Psoas muscle (tissue), 8 donors: ENCODE data around the gene LRP5. TPM values are rescaled to one million over a fixed set of nuclear protein-coding genes. Genes with fewer than 3 reads are reported as not detected.

Experiments
- ATAC-seq, 4 donors: fragments of 200-7000 bp; cut with Tn5 transposase; one replicate each; pipeline ENCODE4 v1.9.1; 2020; ENCODE audit warnings: moderate library complexity in 3 of 4, mild to moderate bottlenecking in 2 of 4
- DNase-seq, 2 donors: peaks; one replicate each; pipeline ENCODE4 v3.0.0-alpha.2; 2020
- H3K27ac ChIP-seq: fragments of 200-600 bp; one replicate; pipeline ENCODE4 v1.8.0; 2022
- H3K27me3 ChIP-seq, 3 donors: fragments of 200-600 bp in 1 of 3; one replicate each; pipeline versions ENCODE4 v1.6.1 to v1.8.0; 2013 to 2022; ENCODE audit warnings: low read length in 2 of 3, mild to moderate bottlenecking in 2 of 3, moderate library complexity in 1 of 3; ENCODE audit not compliant: insufficient read depth in 3 of 3
- H3K36me3 ChIP-seq, 2 donors: fragments of 200-600 bp in 1 of 2; one replicate each; pipeline versions ENCODE4 v1.6.1 to v1.8.0; 2013 to 2022; ENCODE audit warnings: low read depth in 1 of 2, mild to moderate bottlenecking in 1 of 2, moderate library complexity in 1 of 2; ENCODE audit not compliant: insufficient read depth in 1 of 2
- H3K4me1 ChIP-seq: fragments of 200-600 bp; one replicate; pipeline ENCODE4 v1.8.0; 2022
- H3K4me3 ChIP-seq: fragments of 200-600 bp; one replicate; pipeline ENCODE4 v1.8.0; 2022; ENCODE audit warnings: mild to moderate bottlenecking
- H3K9me3 ChIP-seq: fragments of 200-600 bp; one replicate; pipeline ENCODE4 v1.8.0; 2022
- WGBS, 3 donors: extraction: QIAGEN DNeasy Blood & Tissue Kit; methylation state at CpG; one replicate each; pipeline versions ENCODE4 v1.1.6 to v1.1.7; 2013; 5-methylcytosine and 5-hydroxymethylcytosine counted together
- intact Hi-C, 2 donors: fragments of 100-400 bp; cut with DNase I; formaldehyde crosslinking; loops; one replicate each; pipeline versions ENCODE4 v1.11.0 to v1.14.2; 2022
- polyA plus RNA-seq, 3 donors: library from polyadenylated mRNA; stranded (reverse); fragments of 200-250 nt; gene quantifications; one replicate each; pipeline ENCODE4 v1.2.3, GENCODE V29; 2013
- total RNA-seq, 4 donors: library from RNA; stranded (reverse); fragmentation: NEBNext Ultra II Directional in 2 of 4; extraction: Animal tissue kit (Norgen Biotek cat#: 25700) in 2 of 4; gene quantifications; one replicate each; pipeline versions ENCODE4 v1.2.1 to v1.2.4, GENCODE V29; 2021 to 2023
- TF ChIP-seq, protein P1 (sequence below): fragments of 200-600 bp; IDR thresholded peaks from one replicate; pipeline ENCODE4 v1.8.0; 2022; ENCODE audit warnings: antibody characterized with exemption
- donor health status: healthy with polysubstance abuse.
- donor health status: DM: no; HTN: no; CAD: no; lungs with moderate emphysema.
- donor health status: Bipolar disorder and iron deficiency.
- donor health status: healthy.
- donor health status: DM: yes; HTN: yes; CAD: no.
- donor health status: DM: no; HTN: no; CAD: no.
- donor health status: DM: no; HTN: no; CAD: no.
- donor health status: DM: yes; HTN: yes; CAD: no.

LRP5 gene
- total and polyA plus RNA-seq, 7 donors, result 5.3 to 19.2 (median 16.7) TPM

DNA sequence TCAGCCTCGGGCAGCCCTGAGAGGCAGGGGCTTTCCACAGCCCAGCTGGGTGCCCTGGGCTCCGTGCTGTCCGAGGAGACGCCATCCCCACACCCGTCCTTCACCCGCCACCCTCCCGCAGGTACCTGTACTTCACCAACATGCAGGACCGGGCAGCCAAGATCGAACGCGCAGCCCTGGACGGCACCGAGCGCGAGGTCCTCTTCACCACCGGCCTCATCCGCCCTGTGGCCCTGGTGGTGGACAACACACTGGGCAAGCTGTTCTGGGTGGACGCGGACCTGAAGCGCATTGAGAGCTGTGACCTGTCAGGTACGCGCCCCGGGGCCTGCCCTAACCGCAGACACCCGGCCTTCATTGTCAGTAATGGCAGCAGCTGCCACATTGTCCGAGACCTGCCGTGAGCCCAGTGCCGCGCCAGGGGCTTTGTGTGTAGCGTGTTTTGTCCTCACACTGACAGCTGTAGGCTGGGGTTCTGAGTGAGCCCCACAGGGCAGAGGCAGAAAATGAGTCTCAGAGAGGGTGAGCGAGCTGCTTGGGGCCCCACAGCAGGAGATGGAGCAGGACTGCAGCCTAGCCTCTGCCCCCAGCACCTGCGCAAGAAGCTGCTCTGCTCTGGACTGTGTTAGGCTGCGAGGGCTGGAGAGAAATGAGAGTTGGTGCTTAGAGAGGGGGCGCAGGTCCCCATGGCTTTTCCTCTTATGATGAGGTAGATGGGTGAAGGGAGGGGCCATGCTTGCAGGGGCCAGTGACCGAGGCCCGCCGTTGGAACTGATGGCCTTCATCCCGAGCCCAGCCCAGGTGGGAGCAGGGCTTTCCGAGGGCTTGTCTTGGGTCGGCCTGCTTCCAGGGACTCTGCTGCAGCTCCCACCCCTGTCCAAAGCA lies 112.8 kb downstream of the LRP5 start:
- ATAC-seq (no peak), DNase-seq (no peak)
- Histone ChIP-seq H3K4me3 (no peak overlapping the region), H3K27me3 (no peaks in the 10 kb centered on the region), H3K27ac (no peak overlapping the region), H3K9me3 (peaks cover 15% of the 10 kb centered on the region), H3K36me3 (peaks cover 0 to 62% of the 10 kb centered on the region in 2 donors), H3K4me1 (no peaks in the 10 kb centered on the region)
- 92 to 93% (median 92%) methylated on average over 40 of the region's 40 CpGs for WGBS, 3 donors
- TF ChIP-seq, protein P1, sequence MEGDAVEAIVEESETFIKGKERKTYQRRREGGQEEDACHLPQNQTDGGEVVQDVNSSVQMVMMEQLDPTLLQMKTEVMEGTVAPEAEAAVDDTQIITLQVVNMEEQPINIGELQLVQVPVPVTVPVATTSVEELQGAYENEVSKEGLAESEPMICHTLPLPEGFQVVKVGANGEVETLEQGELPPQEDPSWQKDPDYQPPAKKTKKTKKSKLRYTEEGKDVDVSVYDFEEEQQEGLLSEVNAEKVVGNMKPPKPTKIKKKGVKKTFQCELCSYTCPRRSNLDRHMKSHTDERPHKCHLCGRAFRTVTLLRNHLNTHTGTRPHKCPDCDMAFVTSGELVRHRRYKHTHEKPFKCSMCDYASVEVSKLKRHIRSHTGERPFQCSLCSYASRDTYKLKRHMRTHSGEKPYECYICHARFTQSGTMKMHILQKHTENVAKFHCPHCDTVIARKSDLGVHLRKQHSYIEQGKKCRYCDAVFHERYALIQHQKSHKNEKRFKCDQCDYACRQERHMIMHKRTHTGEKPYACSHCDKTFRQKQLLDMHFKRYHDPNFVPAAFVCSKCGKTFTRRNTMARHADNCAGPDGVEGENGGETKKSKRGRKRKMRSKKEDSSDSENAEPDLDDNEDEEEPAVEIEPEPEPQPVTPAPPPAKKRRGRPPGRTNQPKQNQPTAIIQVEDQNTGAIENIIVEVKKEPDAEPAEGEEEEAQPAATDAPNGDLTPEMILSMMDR, result no peak
- intact Hi-C loops, result no loop called here

DNA sequence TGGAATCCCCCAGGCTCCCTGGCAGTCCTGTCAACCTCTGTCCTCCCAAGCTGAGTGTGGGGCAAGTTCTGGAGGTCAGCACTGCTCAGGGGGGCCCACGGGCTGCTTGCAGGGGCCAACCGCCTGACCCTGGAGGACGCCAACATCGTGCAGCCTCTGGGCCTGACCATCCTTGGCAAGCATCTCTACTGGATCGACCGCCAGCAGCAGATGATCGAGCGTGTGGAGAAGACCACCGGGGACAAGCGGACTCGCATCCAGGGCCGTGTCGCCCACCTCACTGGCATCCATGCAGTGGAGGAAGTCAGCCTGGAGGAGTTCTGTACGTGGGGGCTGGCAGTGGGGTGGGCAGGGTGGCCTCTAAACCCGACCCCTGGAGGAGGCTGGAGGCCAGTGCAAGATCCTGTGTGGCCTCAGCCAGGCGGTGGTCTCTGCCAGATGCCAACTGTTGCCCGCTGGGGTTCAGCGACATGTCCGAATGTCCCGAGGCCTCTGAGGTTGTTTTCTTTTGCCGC lies 113.5 kb downstream of the LRP5 start:
- ATAC-seq, result no peak
- Histone ChIP-seq H3K4me1 (no peaks in the 10 kb centered on the region), H3K4me3 (no peak overlapping the region), H3K36me3 (peaks cover 0 to 64% of the 10 kb centered on the region in 2 donors), H3K27me3 (no peaks in the 10 kb centered on the region), H3K27ac (no peak overlapping the region), H3K9me3 (peaks cover 15% of the 10 kb centered on the region)
- WGBS, 3 donors, result 83 to 86% (median 84%) methylated on average over 21 of the region's 21 CpGs
- TF ChIP-seq, protein P1, result no peak
- intact Hi-C loops, result no loop called here
- no peak for DNase-seq

- WGBS, 3 donors, result 97 to 98% (median 98%) methylated on average over 3 of the region's 3 CpGs
- ATAC-seq (no peak), DNase-seq (no peak)
- Histone ChIP-seq H3K4me3 (no peak overlapping the region), H3K9me3 (peaks cover 15% of the 10 kb centered on the region), H3K27ac (no peak overlapping the region), H3K4me1 (no peaks in the 10 kb centered on the region), H3K27me3 (no peaks in the 10 kb centered on the region), H3K36me3 (peaks cover 0 to 62% of the 10 kb centered on the region in 2 donors)
- intact Hi-C loops, result no loop called here
- TF ChIP-seq, protein P1, result no peak
Observed at GRCh38 chr11:68429661-68430060, 117.3 kb downstream of the LRP5 start.

DNA sequence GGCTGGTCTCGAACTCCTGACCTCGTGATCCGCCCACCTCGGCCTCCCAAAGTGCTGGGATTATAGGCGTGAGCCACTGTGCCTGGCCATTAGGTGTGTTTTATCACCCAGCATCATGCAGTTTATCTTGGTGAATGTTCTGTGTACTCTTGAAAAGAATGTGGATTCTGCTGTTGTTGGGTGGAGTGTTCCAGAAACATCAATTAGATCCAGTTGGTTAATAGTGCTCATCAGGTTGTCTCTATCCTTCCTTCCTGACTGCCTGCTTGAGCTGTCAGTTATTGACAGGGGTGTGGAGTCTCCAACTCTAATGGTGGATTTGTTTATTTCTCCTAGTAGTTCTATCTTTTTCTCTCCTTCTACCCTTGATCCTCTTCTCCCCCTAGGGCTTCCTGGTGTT lies 118.0 kb downstream of the LRP5 start:
- TF ChIP-seq, protein P1, result no peak
- Histone ChIP-seq H3K9me3 (peaks cover 15% of the 10 kb centered on the region), H3K4me1 (no peaks in the 10 kb centered on the region), H3K36me3 (peaks cover 0 to 56% of the 10 kb centered on the region in 2 donors), H3K27ac (no peak overlapping the region), H3K27me3 (no peaks in the 10 kb centered on the region), H3K4me3 (no peak overlapping the region)
- DNase-seq (no peak), ATAC-seq (no peak)
- 88 to 99% (median 89%) methylated on average over 4 to 5 of the region's 5 CpGs for WGBS, 3 donors
- intact Hi-C loops, result no loop called here
